ENCODE results near the gene ULK4.

The ULK4 gene

GRCh38 chr3:41219424-41219823, 742.5 kb downstream of the ULK4 start:
- Histone ChIP-seq H2AFZ (ENCODE audit: low read depth, low read length) (no peak overlapping the region), H3K79me2 (ENCODE audit: low read length) (peaks cover 93% of the 10 kb centered on the region), H4K20me1 (ENCODE audit: insufficient read depth, low read length) (peaks cover 92% of the 10 kb centered on the region), H3K9me3 (ENCODE audit: insufficient read depth, low read length) (no peaks in the 10 kb centered on the region), H3K4me1 (ENCODE audit: low read length) (peaks cover 3% of the 10 kb centered on the region; the same call in 1 of the 2 replicates), H3K4me2 (ENCODE audit: low read length) (no peak overlapping the region), H3K4me3 (ENCODE audit: low read length) (no peak overlapping the region), H3K36me3 (replicated peaks; ENCODE audit: low read depth, low read length) (peaks cover 7% of the 10 kb centered on the region), H3K9ac (ENCODE audit: low read length) (no peak overlapping the region), H3K27me3 (ENCODE audit: low read depth, low read length) (no peaks in the 10 kb centered on the region), H3K27ac (ENCODE audit: low read length) (no peak overlapping the region)
- TF ChIP-seq EZH2phosphoT487 (IDR thresholded peaks at IDR 0.05; ENCODE audit: low read depth): no peak
- TF ChIP-seq, protein P1, sequence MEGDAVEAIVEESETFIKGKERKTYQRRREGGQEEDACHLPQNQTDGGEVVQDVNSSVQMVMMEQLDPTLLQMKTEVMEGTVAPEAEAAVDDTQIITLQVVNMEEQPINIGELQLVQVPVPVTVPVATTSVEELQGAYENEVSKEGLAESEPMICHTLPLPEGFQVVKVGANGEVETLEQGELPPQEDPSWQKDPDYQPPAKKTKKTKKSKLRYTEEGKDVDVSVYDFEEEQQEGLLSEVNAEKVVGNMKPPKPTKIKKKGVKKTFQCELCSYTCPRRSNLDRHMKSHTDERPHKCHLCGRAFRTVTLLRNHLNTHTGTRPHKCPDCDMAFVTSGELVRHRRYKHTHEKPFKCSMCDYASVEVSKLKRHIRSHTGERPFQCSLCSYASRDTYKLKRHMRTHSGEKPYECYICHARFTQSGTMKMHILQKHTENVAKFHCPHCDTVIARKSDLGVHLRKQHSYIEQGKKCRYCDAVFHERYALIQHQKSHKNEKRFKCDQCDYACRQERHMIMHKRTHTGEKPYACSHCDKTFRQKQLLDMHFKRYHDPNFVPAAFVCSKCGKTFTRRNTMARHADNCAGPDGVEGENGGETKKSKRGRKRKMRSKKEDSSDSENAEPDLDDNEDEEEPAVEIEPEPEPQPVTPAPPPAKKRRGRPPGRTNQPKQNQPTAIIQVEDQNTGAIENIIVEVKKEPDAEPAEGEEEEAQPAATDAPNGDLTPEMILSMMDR (IDR thresholded peaks at IDR 0.05; ENCODE audit: low read depth, low read length): no peak

DNA sequence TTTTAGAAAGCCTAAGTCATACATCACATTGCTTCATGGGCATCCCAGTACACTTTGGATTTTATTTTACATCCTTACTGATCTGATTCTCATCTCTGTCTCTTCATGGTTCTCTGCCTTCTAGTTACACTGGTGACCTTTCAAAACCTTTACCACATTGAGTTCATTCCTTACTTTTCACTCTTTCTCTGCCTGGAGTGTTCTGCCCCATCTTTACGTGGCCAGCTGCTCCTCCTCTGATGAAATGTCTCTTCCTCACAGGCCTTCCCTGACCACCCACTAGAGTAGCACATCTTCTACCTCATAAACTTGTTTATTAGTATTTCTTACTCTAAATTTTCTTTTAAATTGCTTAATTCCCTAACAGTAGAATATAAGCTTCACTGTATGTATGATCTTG, 744.9 kb downstream of the ULK4 start:
- H2AFZ ChIP-seq (ENCODE audit: low read depth, low read length): no peak overlapping the region
- H4K20me1 ChIP-seq (ENCODE audit: insufficient read depth, low read length): peaks cover 98% of the 10 kb centered on the region
- H3K36me3 ChIP-seq (replicated peaks; ENCODE audit: low read depth, low read length): no peaks in the 10 kb centered on the region
- H3K79me2 ChIP-seq (ENCODE audit: low read length): peaks cover 100% of the 10 kb centered on the region
- H3K4me2 ChIP-seq (ENCODE audit: low read length): no peak overlapping the region
- H3K27me3 ChIP-seq (ENCODE audit: low read depth, low read length): no peaks in the 10 kb centered on the region
- H3K4me1 ChIP-seq (ENCODE audit: low read length): peaks cover 3% of the 10 kb centered on the region; the same call in 1 of the 2 replicates
- H3K4me3 ChIP-seq (ENCODE audit: low read length): no peak overlapping the region
- no peak overlapping the region for H3K9ac ChIP-seq (ENCODE audit: low read length)
- no peaks in the 10 kb centered on the region for H3K9me3 ChIP-seq (ENCODE audit: insufficient read depth, low read length)
- H3K27ac ChIP-seq (ENCODE audit: low read length): no peak overlapping the region
- TF ChIP-seq, protein P1 (IDR thresholded peaks at IDR 0.05; ENCODE audit: low read depth, low read length): no peak
- TF ChIP-seq EZH2phosphoT487 (IDR thresholded peaks at IDR 0.05; ENCODE audit: low read depth): no peak

DNA sequence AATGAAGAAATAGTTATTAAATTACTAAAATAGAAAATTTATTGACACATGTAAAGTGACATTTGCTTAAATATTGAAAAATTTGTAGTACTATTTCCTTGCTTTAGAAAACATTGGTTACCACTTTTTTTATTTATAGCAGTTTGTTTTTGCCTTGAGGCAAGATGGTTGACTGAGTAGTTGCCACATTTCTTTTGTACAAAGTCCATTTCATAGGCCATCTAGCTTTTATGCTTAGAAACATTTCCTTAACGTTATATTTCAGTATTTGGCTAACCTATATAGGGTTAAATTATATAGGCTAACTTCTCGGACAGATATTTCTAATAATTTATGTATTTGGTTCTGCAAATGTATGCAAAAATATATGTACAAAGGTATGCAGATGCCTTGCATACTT, 745.5 kb downstream of the ULK4 start:
- no peaks in the 10 kb centered on the region for H3K9me3 ChIP-seq (ENCODE audit: insufficient read depth, low read length)
- peaks cover 98% of the 10 kb centered on the region for H4K20me1 ChIP-seq (ENCODE audit: insufficient read depth, low read length)
- H3K36me3 ChIP-seq (replicated peaks; ENCODE audit: low read depth, low read length): no peaks in the 10 kb centered on the region
- no peak overlapping the region for H2AFZ ChIP-seq (ENCODE audit: low read depth, low read length)
- no peak overlapping the region for H3K9ac ChIP-seq (ENCODE audit: low read length)
- H3K79me2 ChIP-seq (ENCODE audit: low read length): peaks cover 100% of the 10 kb centered on the region
- no peak overlapping the region for H3K4me2 ChIP-seq (ENCODE audit: low read length)
- H3K27me3 ChIP-seq (ENCODE audit: low read depth, low read length): no peaks in the 10 kb centered on the region
- H3K27ac ChIP-seq (ENCODE audit: low read length): no peak overlapping the region
- H3K4me3 ChIP-seq (ENCODE audit: low read length): no peak overlapping the region
- TF ChIP-seq, protein P1 (IDR thresholded peaks at IDR 0.05; ENCODE audit: low read depth, low read length): no peak
- no peak for TF ChIP-seq EZH2phosphoT487 (IDR thresholded peaks at IDR 0.05; ENCODE audit: low read depth)
- peaks cover 3% of the 10 kb centered on the region; the same call in 1 of the 2 replicates for H3K4me1 ChIP-seq (ENCODE audit: low read length)

GRCh38 chr3:41213588-41213987, 748.3 kb downstream of the ULK4 start:
- Histone ChIP-seq H3K79me2 (ENCODE audit: low read length) (peaks cover 100% of the 10 kb centered on the region), H3K9ac (ENCODE audit: low read length) (no peak overlapping the region), H3K4me3 (ENCODE audit: low read length) (no peak overlapping the region), H4K20me1 (ENCODE audit: insufficient read depth, low read length) (peaks cover 96% of the 10 kb centered on the region), H3K36me3 (replicated peaks; ENCODE audit: low read depth, low read length) (peaks cover 8% of the 10 kb centered on the region), H3K27me3 (ENCODE audit: low read depth, low read length) (no peaks in the 10 kb centered on the region), H3K27ac (ENCODE audit: low read length) (no peak overlapping the region), H3K4me1 (ENCODE audit: low read length) (peaks cover 3% of the 10 kb centered on the region; the same call in 1 of the 2 replicates), H2AFZ (ENCODE audit: low read depth, low read length) (no peak overlapping the region), H3K9me3 (ENCODE audit: insufficient read depth, low read length) (no peaks in the 10 kb centered on the region), H3K4me2 (ENCODE audit: low read length) (no peak overlapping the region)
- TF ChIP-seq EZH2phosphoT487 (IDR thresholded peaks at IDR 0.05; ENCODE audit: low read depth): no peak
- TF ChIP-seq, protein P1 (IDR thresholded peaks at IDR 0.05; ENCODE audit: low read depth, low read length): no peak

Measured in OCI-LY3 (cell line).